Activated CD4-positive, alpha-beta memory T cell treated with anti-CD3 and anti-CD28 coated beads for 36 hours (primary cell): ENCODE data around the gene STRADB. TPM values are rescaled to one million over a fixed set of nuclear protein-coding genes. Genes with fewer than 3 reads are reported as not detected.
"Not testable (repeated sequence)": the region's sequence is repeated elsewhere in the genome, so short reads cannot be mapped to it uniquely, and the experiment has no call there.

Source experiments
- CTCF ChIA-PET: fragments of 350-600 bp; sonication (Branson Sonifier 250); formaldehyde crosslinking; loops from one replicate; lab custom pipeline; 2021; ENCODE audit warnings: antibody characterized with exemption, inconsistent platforms; lab: Charles Lee
- POLR2A ChIA-PET: fragments of 350-600 bp; sonication (Branson Sonifier 250); formaldehyde crosslinking; loops from one replicate; lab custom pipeline; 2021; ENCODE audit warnings: antibody characterized with exemption; lab: Charles Lee
- DNase-seq: peaks from one replicate; pipeline ENCODE4 v3.0.0-alpha.2; 2020
- H3K27ac Mint-ChIP-seq: one replicate; pipeline ENCODE4 v1.8.0; 2021; ENCODE audit warnings: mixed read lengths
- H3K27me3 Mint-ChIP-seq: one replicate; pipeline ENCODE4 v1.8.0; 2021; ENCODE audit warnings: mixed read lengths
- H3K36me3 Mint-ChIP-seq: one replicate; pipeline ENCODE4 v1.8.0; 2021; ENCODE audit warnings: mixed read lengths
- H3K4me1 Mint-ChIP-seq: one replicate; pipeline ENCODE4 v1.8.0; 2021; ENCODE audit warnings: low read depth, mixed read lengths
- H3K4me3 Mint-ChIP-seq: one replicate; pipeline ENCODE4 v1.8.0; 2021; ENCODE audit warnings: mild to moderate bottlenecking, mixed read lengths
- H3K9me3 Mint-ChIP-seq: one replicate; pipeline ENCODE4 v1.8.0; 2021; ENCODE audit warnings: mixed read lengths
- intact Hi-C: fragments of 100-400 bp; cut with micrococcal nuclease; formaldehyde crosslinking; loops from one replicate; pipeline ENCODE4 v1.15.1; 2023
- total RNA-seq, 2 experiments: library from RNA; stranded (reverse); gene quantifications; one replicate each; pipeline ENCODE4 v1.2.3, GENCODE V29; 2021

The STRADB gene
- total RNA-seq, 2 experiments from 2014 or later: 18.5 to 19.8 TPM

DNA sequence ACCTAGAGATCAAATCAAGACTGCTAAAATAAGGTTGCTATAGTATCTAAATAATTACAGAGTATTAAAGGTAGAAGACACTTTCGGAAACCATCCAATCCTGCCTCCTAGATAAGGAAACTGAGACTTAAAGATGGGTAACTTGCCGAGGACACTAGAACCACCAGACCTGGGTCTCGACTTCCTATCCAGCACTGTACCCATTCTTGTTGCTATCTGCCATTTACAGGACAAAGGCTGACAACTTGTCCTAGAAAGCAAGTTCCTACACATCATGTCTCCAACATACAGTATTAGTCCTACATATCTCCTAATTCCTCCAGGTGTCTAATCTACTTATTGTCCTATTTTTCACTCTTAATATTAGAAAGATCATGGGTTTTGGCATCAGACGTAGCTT, 38.0 kb upstream of the STRADB start:
- DNase-seq: no peak
- CTCF ChIA-PET: interaction anchor here (1.0 to 1.6 kb wide), 5 partner anchors 12 to 367 kb away, joined by 3 to 7 read pairs (median 4); partner anchors contain the start of gene ALS2
- Mint-ChIP-seq H3K36me3 (peaks cover 5% of the 10 kb centered on the region), H3K4me1 (peaks cover 21% of the 10 kb centered on the region), H3K27me3 (no peaks in the 10 kb centered on the region), H3K4me3 (no peak overlapping the region), H3K9me3 (no peaks in the 10 kb centered on the region), H3K27ac (no peak overlapping the region)
- intact Hi-C loops: loop anchor here (5.0 kb wide), 1 partner anchor 119 kb away; no protein-coding TSS in a partner anchor
- POLR2A ChIA-PET: interaction anchor here (1.4 to 1.5 kb wide), 2 partner anchors 33 to 38 kb away, joined by 4 to 5 read pairs; partner anchors contain the start of genes STRADB and TRAK2

DNA sequence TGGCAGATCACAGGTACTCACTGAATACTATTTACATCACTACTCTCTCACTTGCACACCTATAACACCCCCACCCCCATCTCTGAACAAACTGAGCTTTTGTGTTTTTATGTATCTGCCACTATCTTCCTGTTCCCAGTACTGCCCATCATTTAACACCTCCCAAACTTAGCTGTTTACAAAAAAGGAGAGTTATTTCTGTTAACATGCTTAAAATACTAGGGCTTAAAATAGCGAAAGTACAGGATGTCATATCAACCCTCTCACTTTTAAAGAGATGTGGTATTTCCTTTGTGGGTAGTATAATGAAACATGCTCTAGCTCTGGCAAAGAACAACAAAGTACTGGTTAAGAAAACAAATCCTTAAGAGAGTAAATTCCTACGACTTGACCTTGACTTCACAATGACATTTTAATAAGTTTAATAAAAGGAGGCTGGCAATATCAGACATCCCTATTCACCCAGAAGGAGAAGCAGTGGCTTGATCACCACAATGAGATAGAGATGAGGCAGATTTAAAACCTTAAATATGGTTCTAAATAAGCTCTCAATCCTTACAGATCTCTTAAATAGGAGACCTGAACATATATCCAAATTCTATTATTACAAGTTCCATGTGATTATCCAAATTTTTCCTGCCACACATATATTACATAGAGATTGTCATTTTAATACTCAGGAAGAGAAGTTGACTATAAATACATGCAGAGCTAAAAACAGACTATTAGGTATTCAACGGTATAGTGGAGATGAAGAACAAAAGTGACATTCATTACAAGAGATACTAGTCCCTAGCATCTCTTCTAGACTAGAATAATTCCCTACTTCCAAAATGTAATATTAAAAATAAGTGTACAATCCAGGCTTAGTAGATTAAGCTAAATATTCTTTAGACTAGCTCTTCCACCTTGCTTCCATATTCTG, 37.2 kb upstream of the STRADB start:
- DNase-seq: no peak
- Mint-ChIP-seq H3K36me3 (peaks cover 7% of the 10 kb centered on the region), H3K27me3 (no peaks in the 10 kb centered on the region), H3K27ac (no peak overlapping the region), H3K4me3 (no peak overlapping the region), H3K9me3 (no peaks in the 10 kb centered on the region), H3K4me1 (peaks cover 29% of the 10 kb centered on the region)
- ChIA-PET POLR2A (interaction anchor here (0.6 to 1.5 kb wide), 3 partner anchors 19 to 37 kb away, joined by 4 to 5 read pairs (median 5); partner anchors contain the start of genes STRADB and TRAK2), CTCF (interaction anchor here (1.0 to 1.6 kb wide), 4 partner anchors 13 to 182 kb away, joined by 3 to 7 read pairs (median 4); no protein-coding TSS in a partner anchor)
- intact Hi-C loops: loop anchor here (2.0 to 5.0 kb wide), 4 partner anchors 18 to 156 kb away; no protein-coding TSS in a partner anchor

DNA sequence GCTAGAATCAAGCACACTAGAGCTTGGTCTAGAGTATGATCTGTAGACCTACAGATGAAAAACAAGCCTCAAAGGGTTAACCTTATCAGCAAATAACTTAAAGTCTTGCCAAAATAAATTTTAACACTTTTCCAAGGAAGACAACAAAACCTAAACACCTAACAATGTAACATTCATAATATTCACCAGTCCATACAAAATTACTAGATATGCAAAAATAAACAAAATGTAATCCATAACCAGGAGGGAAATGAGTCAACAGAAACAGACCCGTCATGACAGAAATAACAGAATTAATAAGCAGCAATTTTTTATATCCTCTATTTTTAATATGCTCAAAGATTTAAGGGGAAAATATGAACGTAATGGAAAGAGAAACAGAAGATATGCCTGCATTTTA, 36.4 kb upstream of the STRADB start:
- Mint-ChIP-seq H3K4me3 (no peak overlapping the region), H3K9me3 (no peaks in the 10 kb centered on the region), H3K27ac (no peak overlapping the region), H3K4me1 (peaks cover 35% of the 10 kb centered on the region), H3K36me3 (peaks cover 7% of the 10 kb centered on the region), H3K27me3 (no peaks in the 10 kb centered on the region)
- DNase-seq: no peak
- ChIA-PET CTCF (interaction anchor here (1.6 kb wide), 1 partner anchor 37 kb away, joined by 7 read pairs; no protein-coding TSS in a partner anchor), POLR2A (interaction anchor here (1.5 kb wide), 1 partner anchor 36 kb away, joined by 5 read pairs; the partner anchor contains the start of genes STRADB and TRAK2)
- intact Hi-C loops: loop anchor here (2.0 kb wide), 3 partner anchors 18 to 156 kb away; no protein-coding TSS in a partner anchor

DNA sequence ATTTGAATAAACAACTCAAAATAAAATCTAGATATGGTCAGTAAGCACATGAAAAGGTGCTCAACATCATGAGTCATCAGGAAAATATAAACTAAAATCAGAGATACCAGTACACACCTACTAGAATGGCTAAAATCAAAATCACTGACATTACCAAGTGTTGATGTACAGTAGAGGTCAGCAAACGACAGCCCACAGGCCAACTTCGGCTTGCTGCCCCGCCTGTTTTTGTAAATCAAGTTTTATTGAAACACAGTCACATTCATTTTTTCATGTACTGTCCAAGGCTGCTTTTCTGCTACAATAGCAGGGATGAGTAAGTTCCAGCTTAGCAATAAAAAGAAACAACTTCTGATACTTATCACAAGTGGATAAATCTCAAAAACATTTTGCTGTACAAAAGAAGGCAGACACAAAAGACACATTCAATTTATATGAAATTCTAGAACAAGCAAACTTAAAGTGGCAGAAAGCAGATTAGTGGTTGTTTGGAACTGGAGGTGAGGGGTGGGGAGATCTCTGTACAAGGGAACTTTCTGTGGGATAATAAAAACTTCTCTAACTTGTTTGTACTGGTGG, 32.4 kb upstream of the STRADB start:
- DNase-seq: peak; percentile 27
- ChIA-PET POLR2A (no interaction called here), CTCF (interaction anchor here (0.9 kb wide), 1 partner anchor 156 kb away, joined by 3 read pairs; no protein-coding TSS in a partner anchor)
- no peaks in the 10 kb centered on the region for H3K9me3 Mint-ChIP-seq
- no peak overlapping the region for H3K4me3 Mint-ChIP-seq
- intact Hi-C loops: no loop called here
- H3K27ac Mint-ChIP-seq: peak overlapping the region; percentile 61
- H3K27me3 Mint-ChIP-seq: no peaks in the 10 kb centered on the region
- peaks cover 46% of the 10 kb centered on the region for H3K4me1 Mint-ChIP-seq
- H3K36me3 Mint-ChIP-seq: peaks cover 2% of the 10 kb centered on the region

DNA sequence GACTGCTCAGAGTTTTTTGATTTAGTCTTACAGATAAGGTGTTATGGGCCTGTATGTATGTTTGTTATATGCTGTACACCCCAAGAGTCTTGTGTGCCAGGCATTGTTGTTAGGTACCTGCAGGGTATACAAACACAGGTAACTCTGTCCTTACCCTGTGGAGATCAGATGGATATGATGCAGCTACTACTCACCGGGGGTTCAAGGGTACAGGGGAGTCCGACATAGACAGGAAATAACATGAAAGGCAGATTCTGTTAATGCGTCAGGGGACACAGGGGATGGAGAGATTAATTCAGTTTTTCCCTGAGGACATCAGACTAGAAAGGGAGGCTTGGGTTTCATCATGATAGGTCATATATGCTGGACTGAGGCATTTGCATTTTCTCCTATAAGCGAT, 31.6 kb upstream of the STRADB start:
- ChIA-PET CTCF (interaction anchor here (0.7 to 0.9 kb wide), 2 partner anchors 157 to 188 kb away, joined by 3 read pairs; no protein-coding TSS in a partner anchor), POLR2A (interaction anchor here (0.6 to 1.0 kb wide), 2 partner anchors 31 to 186 kb away, joined by 5 to 8 read pairs; partner anchors contain the start of genes STRADB and TRAK2)
- no peaks in the 10 kb centered on the region for H3K27me3 Mint-ChIP-seq
- H3K27ac Mint-ChIP-seq: peak overlapping the region; percentile 59
- intact Hi-C loops: loop anchor here (1.0 kb wide), 2 partner anchors 12 to 31 kb away; partner anchors contain the start of genes STRADB and TRAK2
- DNase-seq: no peak
- peaks cover 2% of the 10 kb centered on the region for H3K36me3 Mint-ChIP-seq
- H3K4me3 Mint-ChIP-seq: no peak overlapping the region
- H3K9me3 Mint-ChIP-seq: no peaks in the 10 kb centered on the region
- peaks cover 49% of the 10 kb centered on the region for H3K4me1 Mint-ChIP-seq

DNA sequence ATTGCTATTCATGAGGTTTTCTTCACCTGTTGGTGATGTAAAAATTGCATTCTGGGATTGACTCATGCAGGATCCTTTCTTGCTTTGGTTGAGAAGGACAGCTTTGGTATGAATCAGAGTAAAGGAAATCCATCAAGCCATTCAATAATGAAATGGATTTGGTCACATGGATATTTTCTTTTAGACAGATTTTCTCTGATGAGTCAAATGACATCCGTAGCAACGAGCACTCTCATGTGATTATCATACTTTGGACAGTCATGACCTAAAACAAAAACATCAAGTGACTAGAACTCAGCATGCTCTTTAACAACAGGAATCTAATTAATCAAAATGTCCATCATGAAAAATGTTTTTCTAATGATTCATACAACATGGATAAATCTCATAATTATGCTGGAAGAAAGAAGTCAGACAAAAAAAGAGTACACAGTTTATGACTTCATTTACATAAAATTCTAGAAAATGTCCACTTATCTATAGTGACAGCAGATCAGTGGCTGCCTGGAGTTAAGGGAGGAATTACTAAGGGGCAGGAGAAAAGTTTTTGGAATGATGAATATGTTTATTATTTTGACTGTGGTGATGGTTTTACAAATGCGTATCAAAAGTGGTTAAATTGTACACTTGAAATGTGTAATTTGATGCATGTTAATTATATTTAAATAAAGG, 31.0 kb upstream of the STRADB start:
- CTCF ChIA-PET: interaction anchor here (0.7 kb wide), 1 partner anchor 188 kb away, joined by 3 read pairs; no protein-coding TSS in a partner anchor
- Mint-ChIP-seq H3K27me3 (no peaks in the 10 kb centered on the region), H3K4me1 (peaks cover 49% of the 10 kb centered on the region), H3K4me3 (no peak overlapping the region), H3K36me3 (peaks cover 2% of the 10 kb centered on the region), H3K27ac (peak overlapping the region; percentile 20), H3K9me3 (no peaks in the 10 kb centered on the region)
- POLR2A ChIA-PET: interaction anchor here (0.6 to 1.0 kb wide), 2 partner anchors 31 to 186 kb away, joined by 5 to 8 read pairs; partner anchors contain the start of genes STRADB and TRAK2
- intact Hi-C loops: loop anchor here (1.0 kb wide), 2 partner anchors 12 to 31 kb away; partner anchors contain the start of genes STRADB and TRAK2
- no peak for DNase-seq

DNA sequence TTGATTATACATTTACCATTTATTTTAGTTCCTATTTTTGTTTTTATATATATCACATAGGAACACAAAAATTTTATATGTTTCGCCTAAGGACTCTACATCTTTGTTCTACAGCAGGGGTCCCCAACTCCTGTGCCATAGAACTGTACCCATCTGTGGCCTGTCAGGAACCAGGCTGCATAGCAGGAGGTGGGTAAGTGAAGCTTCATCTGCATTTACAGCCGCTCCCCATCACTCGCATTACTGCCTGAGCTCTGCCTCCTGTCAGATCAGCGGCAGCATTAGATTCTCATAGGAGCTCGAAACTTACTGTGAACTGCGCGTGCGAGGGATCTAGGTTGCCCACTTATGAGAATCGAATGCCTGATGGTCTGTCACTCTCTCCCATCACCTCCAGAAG, 25.6 kb upstream of the STRADB start:
- CTCF ChIA-PET: interaction anchor here (0.7 to 1.4 kb wide), 2 partner anchors 8 to 125 kb away, joined by 3 read pairs; no protein-coding TSS in a partner anchor
- H3K4me3 Mint-ChIP-seq: no peak overlapping the region
- H3K4me1 Mint-ChIP-seq: peaks cover 26% of the 10 kb centered on the region
- H3K9me3 Mint-ChIP-seq: peaks cover 14% of the 10 kb centered on the region
- POLR2A ChIA-PET: interaction anchor here (0.6 kb wide), 1 partner anchor 14 kb away, joined by 4 read pairs; no protein-coding TSS in a partner anchor
- no peaks in the 10 kb centered on the region for H3K27me3 Mint-ChIP-seq
- no peak overlapping the region for H3K27ac Mint-ChIP-seq
- intact Hi-C loops: no loop called here
- no peak for DNase-seq
- peaks cover 11% of the 10 kb centered on the region for H3K36me3 Mint-ChIP-seq

DNA sequence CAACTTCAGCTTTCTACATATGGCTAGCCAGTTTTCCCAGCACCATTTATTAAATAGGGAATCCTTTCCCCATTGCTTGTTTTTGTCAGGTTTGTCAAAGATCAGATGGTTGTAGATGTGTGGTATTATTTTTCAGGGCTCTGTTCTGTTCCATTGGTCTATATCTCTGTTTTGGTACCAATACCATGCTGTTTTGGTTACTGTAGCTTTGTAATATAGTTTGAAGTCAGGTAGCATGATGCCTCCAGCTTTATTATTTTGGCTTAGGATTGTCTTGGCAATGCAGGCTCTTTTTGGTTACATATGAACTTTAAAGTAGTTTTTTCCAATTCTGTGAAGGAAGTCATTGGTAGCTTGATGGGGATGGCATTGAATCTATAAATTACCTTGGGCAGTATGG, 23.2 kb upstream of the STRADB start:
- intact Hi-C loops: not testable (repeated sequence)

DNA sequence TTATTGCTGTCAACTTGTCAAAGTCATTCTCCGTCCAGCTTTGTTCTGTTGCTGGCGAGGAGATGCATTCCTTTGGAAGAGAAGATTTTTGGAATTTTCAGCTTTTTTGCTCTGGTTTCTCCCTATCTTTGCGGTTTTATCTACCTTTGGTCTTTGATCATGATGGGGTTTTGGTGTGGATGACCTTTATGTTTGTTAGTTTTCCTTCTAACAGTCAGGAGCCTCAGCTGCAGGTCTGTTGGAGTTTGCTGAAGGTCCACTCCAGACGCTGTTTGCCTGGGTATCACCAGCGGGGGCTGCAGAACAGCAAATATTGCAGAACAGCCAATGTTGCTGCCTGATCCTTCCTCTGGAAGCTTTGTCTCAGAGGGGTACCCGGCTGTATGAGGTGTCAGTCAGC, 21.7 kb upstream of the STRADB start:
- intact Hi-C loops, H3K4me3 Mint-ChIP-seq, H3K27me3 Mint-ChIP-seq, CTCF ChIA-PET, DNase-seq, H3K27ac Mint-ChIP-seq, POLR2A ChIA-PET: not testable (repeated sequence)
- peaks cover 17% of the 10 kb centered on the region for H3K36me3 Mint-ChIP-seq
- peaks cover 14% of the 10 kb centered on the region for H3K9me3 Mint-ChIP-seq
- peaks cover 36% of the 10 kb centered on the region for H3K4me1 Mint-ChIP-seq

More for the DNA sequence above, 23.2 kb upstream of the STRADB start:
- H3K27ac Mint-ChIP-seq, DNase-seq, H3K27me3 Mint-ChIP-seq, H3K4me3 Mint-ChIP-seq, CTCF ChIA-PET, POLR2A ChIA-PET: not testable (repeated sequence)
- Mint-ChIP-seq H3K4me1 (peaks cover 32% of the 10 kb centered on the region), H3K9me3 (peaks cover 14% of the 10 kb centered on the region), H3K36me3 (peaks cover 17% of the 10 kb centered on the region)

DNA sequence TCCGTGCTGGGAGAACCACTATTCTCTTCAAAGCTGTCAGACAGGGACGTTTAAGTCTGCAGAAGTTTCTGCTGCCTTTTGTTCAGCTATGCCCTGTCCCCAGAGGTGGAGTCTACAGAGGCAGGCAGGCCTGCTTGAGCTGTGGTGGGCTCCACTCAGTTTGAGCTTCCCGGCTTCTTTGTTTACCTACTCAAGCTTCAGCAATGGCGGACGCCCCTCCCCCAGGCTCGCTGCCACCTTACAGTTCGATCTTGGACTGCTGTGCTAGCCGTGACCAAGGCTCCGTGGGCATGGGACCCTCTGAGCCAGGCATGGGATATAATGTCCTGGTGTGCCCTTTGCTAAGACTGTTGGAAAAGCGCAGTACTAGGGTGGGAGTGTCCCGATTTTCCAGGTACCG, 21.2 kb upstream of the STRADB start:
- DNase-seq, H3K27ac Mint-ChIP-seq, H3K27me3 Mint-ChIP-seq, intact Hi-C loops, CTCF ChIA-PET, POLR2A ChIA-PET, H3K4me3 Mint-ChIP-seq: not testable (repeated sequence)
- Mint-ChIP-seq H3K9me3 (peaks cover 14% of the 10 kb centered on the region), H3K4me1 (peaks cover 40% of the 10 kb centered on the region), H3K36me3 (peaks cover 17% of the 10 kb centered on the region)

DNA sequence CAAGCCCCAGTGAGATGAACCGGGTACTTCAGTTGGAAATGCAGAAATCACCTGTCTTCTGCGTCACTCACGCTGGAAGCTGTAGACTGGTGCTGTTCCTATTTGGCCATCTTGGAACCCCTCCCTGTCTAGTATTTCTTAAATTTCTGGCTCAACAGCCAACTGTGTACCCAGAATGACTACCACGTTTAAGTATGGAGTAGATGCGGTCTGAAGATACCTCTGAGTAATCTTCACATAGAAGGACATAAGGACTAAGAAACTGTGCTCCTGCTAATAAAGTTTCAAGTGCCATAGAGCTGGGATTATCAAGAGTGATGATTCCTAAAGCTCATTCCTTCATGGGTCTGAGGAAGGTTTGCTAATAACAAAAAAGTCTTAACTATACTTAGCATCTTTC, 20.7 kb upstream of the STRADB start:
- Mint-ChIP-seq H3K36me3 (peaks cover 17% of the 10 kb centered on the region), H3K4me1 (peaks cover 41% of the 10 kb centered on the region), H3K4me3 (no peak overlapping the region), H3K27ac (peak overlapping the region; percentile 75), H3K27me3 (no peaks in the 10 kb centered on the region), H3K9me3 (peaks cover 14% of the 10 kb centered on the region)
- ChIA-PET CTCF (no interaction called here), POLR2A (no interaction called here)
- intact Hi-C loops: no loop called here
- DNase-seq: no peak
